ENCODE results near the gene HSPG2.

Gene HSPG2

DNA sequence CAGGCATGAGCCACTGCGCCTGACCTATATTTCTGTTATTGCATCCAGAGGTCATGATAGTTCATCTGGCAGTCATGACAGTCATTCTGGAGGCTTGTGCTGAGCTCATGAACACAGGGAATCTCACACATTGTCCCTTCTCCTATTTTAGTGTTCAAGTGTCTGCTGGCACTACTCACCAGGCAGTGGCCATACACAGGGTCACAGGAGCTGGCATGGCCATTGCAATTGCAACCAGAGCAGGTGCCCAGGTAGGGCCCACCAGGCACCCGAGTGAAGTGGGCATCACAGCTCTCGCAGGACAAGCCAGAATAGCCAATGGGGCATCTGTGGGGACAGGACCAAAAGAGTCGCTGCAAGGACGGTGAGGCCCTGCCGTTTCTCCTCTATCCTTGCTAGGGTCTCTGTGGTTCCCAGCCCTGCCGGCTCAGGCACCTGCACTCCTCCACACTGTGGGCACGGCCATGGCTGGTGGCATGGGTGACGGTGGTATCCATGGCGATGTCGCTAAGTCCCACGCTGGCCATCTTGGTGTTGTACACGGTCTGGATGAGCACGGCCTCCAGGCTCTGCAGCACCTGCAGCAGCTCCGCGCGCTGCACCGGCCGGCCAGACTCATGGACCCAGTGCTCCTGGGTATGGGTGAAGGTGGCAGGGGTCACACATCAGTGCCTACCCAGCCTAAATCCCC, 57.0 kb downstream of the HSPG2 start:
- in situ Hi-C loops (cut with HindIII; ENCODE audit: low sequenced_read_pairs) = no loop called here
- TF ChIP-seq, protein P1, sequence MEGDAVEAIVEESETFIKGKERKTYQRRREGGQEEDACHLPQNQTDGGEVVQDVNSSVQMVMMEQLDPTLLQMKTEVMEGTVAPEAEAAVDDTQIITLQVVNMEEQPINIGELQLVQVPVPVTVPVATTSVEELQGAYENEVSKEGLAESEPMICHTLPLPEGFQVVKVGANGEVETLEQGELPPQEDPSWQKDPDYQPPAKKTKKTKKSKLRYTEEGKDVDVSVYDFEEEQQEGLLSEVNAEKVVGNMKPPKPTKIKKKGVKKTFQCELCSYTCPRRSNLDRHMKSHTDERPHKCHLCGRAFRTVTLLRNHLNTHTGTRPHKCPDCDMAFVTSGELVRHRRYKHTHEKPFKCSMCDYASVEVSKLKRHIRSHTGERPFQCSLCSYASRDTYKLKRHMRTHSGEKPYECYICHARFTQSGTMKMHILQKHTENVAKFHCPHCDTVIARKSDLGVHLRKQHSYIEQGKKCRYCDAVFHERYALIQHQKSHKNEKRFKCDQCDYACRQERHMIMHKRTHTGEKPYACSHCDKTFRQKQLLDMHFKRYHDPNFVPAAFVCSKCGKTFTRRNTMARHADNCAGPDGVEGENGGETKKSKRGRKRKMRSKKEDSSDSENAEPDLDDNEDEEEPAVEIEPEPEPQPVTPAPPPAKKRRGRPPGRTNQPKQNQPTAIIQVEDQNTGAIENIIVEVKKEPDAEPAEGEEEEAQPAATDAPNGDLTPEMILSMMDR (IDR thresholded peaks at IDR 0.05; ENCODE audit: low read depth, low read length, missing control alignments) = no peak
- H3K4me3 ChIP-seq (ENCODE audit: low read depth, low read length) = no peak overlapping the region
- no peak for DNase-seq (ENCODE audit: low read depth)

DNA sequence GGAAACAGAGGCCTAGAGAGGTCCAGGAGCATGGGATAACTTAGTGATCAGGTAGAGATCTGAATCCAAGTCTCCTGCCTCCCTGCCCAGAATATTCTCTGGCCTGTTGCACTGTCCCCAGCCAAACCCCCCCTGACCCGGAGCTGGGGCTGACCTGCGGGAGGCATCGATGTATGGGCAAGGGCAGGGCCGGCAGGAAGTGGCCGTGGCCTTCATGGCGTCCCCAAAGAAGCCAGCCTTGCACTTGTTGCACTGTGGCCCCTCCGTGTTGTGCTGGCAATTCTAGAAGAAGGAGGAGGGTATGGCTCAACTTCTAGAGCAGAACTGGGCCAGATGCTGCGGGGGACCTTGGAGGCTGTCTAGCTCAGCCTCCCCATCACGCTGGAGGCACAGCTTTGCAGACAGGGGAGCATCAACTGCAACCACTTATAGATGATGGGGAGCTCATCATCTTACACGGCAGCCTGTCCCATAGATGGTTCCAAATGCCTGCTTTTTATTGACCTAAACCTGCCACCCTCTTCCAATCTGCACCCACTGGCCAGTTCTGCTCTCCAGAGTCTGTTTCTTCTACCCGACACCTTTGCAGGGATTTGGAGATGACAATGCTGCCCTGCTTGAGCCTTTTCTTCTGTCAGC, 58.2 kb downstream of the HSPG2 start:
- TF ChIP-seq, protein P1 (IDR thresholded peaks at IDR 0.05; ENCODE audit: low read depth, low read length, missing control alignments) = no peak
- in situ Hi-C loops (cut with HindIII; ENCODE audit: low sequenced_read_pairs) = no loop called here
- H3K4me3 ChIP-seq (ENCODE audit: low read depth, low read length) = no peak overlapping the region
- DNase-seq (ENCODE audit: low read depth) = no peak

DNA sequence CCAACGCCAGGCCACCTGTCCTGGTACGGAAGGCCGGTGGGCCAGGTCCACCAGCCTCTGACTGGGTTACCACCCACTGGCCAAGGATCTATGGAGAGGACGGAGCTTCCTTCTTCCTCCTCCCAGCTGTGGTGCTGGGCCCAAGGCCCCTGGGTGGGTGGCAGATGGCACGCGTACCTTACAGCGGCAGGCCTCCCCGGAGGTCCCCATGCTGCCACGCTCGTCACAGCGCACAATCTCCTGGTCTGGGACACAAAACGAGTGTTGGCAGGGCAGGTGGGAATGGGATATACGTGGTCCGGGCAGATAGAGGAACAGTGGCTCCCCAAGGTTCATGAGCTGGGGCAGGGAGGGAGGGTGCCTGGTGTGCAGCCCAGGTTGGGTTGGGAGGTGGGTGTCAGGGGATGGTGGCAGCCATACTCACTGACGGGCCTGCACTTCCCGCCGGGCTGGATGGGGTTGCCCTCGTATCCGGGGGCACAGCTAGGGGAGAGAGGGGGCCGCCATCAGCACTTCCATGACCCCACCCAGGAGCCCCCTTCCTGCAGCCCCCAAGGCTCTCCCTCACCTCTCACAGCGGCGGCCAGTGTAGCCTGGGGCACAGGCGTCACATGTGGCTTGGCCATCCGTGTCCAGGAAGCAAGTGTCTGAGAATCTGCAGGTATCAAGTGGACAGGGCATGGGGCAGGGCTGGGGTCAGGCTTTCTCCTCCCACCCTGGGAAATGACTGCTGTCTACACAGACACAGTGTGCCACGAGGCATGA, 58.9 kb downstream of the HSPG2 start:
- DNase-seq (ENCODE audit: low read depth) = no peak
- TF ChIP-seq, protein P1 (IDR thresholded peaks at IDR 0.05; ENCODE audit: low read depth, low read length, missing control alignments) = no peak
- in situ Hi-C loops (cut with HindIII; ENCODE audit: low sequenced_read_pairs) = no loop called here
- H3K4me3 ChIP-seq (ENCODE audit: low read depth, low read length) = no peak overlapping the region

DNA sequence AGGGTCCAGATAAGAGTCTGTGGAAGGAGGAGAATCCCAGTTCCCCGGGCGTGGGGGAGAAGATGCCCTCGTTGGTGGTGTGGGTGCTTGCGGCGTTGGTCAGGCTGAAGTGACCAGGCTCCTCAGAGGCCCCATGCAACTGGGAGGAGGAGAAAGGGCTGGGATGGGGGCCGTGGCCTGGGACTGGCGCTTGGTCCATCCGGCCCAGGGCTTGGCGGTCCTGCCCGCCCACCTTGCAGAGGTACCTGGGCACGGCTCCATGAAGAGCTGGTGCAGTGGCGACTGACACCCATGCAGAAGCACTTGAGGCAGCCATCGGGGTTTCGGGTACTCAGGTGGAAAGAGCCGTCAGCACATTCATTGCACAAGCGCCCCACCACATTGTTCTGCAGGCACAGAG, 60.8 kb downstream of the HSPG2 start:
- in situ Hi-C loops (cut with HindIII; ENCODE audit: low sequenced_read_pairs) = no loop called here
- no peak for DNase-seq (ENCODE audit: low read depth)
- no peak overlapping the region for H3K4me3 ChIP-seq (ENCODE audit: low read depth, low read length)
- TF ChIP-seq, protein P1 (IDR thresholded peaks at IDR 0.05; ENCODE audit: low read depth, low read length, missing control alignments) = no peak

DNA sequence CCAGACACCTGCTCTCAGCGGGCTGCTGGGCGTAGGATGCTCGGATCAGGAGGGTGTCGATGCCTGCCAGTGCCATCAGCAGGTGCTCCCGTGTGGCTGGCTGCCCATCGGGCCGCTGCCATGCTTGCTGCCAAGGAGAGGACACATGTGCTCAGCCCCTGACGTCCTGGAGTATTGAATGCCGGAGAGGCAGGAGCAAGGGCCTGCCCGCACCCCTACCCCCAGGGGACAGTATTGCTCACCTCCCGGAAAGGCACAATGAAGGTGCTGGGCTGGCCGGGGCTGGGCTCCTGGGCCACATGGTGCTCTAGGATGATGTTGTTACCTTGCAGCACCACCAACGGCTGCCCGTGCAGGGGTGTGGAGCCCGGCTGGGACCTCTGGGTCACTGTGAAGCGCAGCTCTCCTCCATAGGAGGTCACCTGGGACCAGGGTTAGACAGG, 61.5 kb downstream of the HSPG2 start:
- in situ Hi-C loops (cut with HindIII; ENCODE audit: low sequenced_read_pairs) = no loop called here
- DNase-seq (ENCODE audit: low read depth) = no peak
- H3K4me3 ChIP-seq (ENCODE audit: low read depth, low read length) = no peak overlapping the region
- TF ChIP-seq, protein P1 (IDR thresholded peaks at IDR 0.05; ENCODE audit: low read depth, low read length, missing control alignments) = no peak

DNA sequence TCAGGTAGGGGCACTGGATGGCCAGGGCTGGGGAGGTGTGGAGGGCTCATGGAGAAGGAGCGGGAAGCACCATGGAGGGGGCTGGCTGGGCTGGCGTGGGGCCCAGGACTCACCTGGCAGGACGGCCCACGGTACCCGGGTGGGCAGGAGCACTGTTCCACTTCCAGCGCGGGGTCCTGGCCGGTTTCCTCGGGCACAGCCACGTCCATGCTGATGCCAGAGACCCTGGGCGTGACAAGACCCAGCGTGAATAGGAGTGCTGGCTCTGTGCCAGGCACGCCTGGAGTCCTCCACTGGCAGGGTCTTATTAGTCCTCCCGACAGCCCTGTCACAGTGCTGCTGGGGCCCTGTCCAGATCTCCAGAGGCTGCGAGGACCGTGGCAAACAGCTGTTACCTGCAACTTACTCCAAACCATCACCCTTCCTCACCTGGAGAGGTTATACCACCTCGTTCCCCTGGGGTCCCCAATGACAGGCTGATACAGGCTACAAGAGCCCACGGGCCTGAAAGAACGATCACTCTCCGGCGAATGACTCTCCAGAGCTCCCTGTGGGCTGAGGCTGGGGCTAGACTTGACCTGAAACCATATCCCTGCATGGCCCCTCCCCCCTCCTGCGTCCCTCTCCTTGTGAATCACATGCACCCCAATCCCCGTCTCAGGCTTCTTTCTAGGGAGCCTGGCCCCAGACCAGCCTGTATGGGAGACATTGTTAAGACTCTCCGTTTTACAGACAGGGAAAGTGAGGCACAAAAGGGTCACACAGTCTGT, 62.1 kb downstream of the HSPG2 start:
- TF ChIP-seq, protein P1 (IDR thresholded peaks at IDR 0.05; ENCODE audit: low read depth, low read length, missing control alignments) = no peak
- no peak overlapping the region for H3K4me3 ChIP-seq (ENCODE audit: low read depth, low read length)
- in situ Hi-C loops (cut with HindIII; ENCODE audit: low sequenced_read_pairs) = no loop called here
- no peak for DNase-seq (ENCODE audit: low read depth)

Data from astrocyte of the cerebellum (primary cell).